Measurements from ENCODE around the gene CCNL2.

Gene CCNL2

GRCh38 chr1:1337793-1338147 lies 61.4 kb downstream of the CCNL2 start:
- H3K4ac ChIP-seq (ENCODE audit: low read depth in 1 of 2, low read length in 2 of 2), result no peak overlapping the region
- no peak overlapping the region for H3K18ac ChIP-seq (ENCODE audit: low read depth in 1 of 2, low read length in 2 of 2)
- no peak for DNase-seq
- no peak overlapping the region for H2AFZ ChIP-seq (ENCODE audit: low read depth, low read length)
- H3K4me3 ChIP-seq (ENCODE audit: insufficient read depth in 1 of 2, low read depth in 1 of 2, low read length in 2 of 2), result no peak overlapping the region
- no peak overlapping the region for H3K9ac ChIP-seq (ENCODE audit: low read length)
- H2BK15ac ChIP-seq (ENCODE audit: low read depth, poor library complexity, severe bottlenecking), result no peak overlapping the region
- no peak overlapping the region for H3K14ac ChIP-seq (ENCODE audit: low read length in 2 of 2)
- H2BK5ac ChIP-seq (ENCODE audit: low read depth, low read length, poor library complexity, severe bottlenecking), result no peak overlapping the region
- no peak overlapping the region for H3K4me2 ChIP-seq (ENCODE audit: low read length, poor library complexity, severe bottlenecking)
- H2BK12ac ChIP-seq (ENCODE audit: low read length in 2 of 2), result no peak overlapping the region
- H4K91ac ChIP-seq (ENCODE audit: low read length), result no peak overlapping the region
- no peak overlapping the region for H2BK120ac ChIP-seq (ENCODE audit: low read depth, low read length)
- no peaks in the 10 kb centered on the region for H3K9me3 ChIP-seq (ENCODE audit: control insufficient read depth, low read length)
- H3K27ac ChIP-seq (ENCODE audit: low read length, poor library complexity, severe bottlenecking), result no peak overlapping the region
- peaks cover 31 to 100% of the 10 kb centered on the region in 2 experiments for H3K36me3 ChIP-seq (ENCODE audit: control insufficient read depth in 1 of 2, insufficient read depth in 2 of 2, low read depth in 1 of 2, low read length in 2 of 2)
- no peaks in the 10 kb centered on the region for H3K27me3 ChIP-seq (ENCODE audit: control insufficient read depth in 1 of 2, insufficient read depth in 1 of 2, low read length in 2 of 2)
- H3K79me1 ChIP-seq (replicated peaks; ENCODE audit: low read length, poor library complexity, severe bottlenecking), result peaks cover 29% of the 10 kb centered on the region
- no peak overlapping the region for H4K8ac ChIP-seq (ENCODE audit: low read length)
- H2AK5ac ChIP-seq (ENCODE audit: low read length, severe bottlenecking), result no peak overlapping the region
- WGBS, result 93% methylated on average over 17 of the region's 18 CpGs
- no peak overlapping the region for H3K23ac ChIP-seq (ENCODE audit: low read length in 2 of 2)
- H3K4me1 ChIP-seq (ENCODE audit: control insufficient read depth, insufficient read depth, low read depth, low read length), result peaks cover 13% of the 10 kb centered on the region

GRCh38 chr1:1336931-1337792 lies 62.0 kb downstream of the CCNL2 start:
- Histone ChIP-seq H4K91ac (ENCODE audit: low read length) (no peak overlapping the region), H3K9ac (ENCODE audit: low read length) (no peak overlapping the region), H3K79me1 (replicated peaks; ENCODE audit: low read length, poor library complexity, severe bottlenecking) (peaks cover 24% of the 10 kb centered on the region), H3K36me3 (ENCODE audit: control insufficient read depth in 1 of 2, insufficient read depth in 2 of 2, low read depth in 1 of 2, low read length in 2 of 2) (peaks cover 31 to 100% of the 10 kb centered on the region in 2 experiments), H3K18ac (ENCODE audit: low read depth in 1 of 2, low read length in 2 of 2) (no peak overlapping the region), H2BK15ac (ENCODE audit: low read depth, poor library complexity, severe bottlenecking) (no peak overlapping the region), H2BK5ac (ENCODE audit: low read depth, low read length, poor library complexity, severe bottlenecking) (no peak overlapping the region), H3K9me3 (ENCODE audit: control insufficient read depth, low read length) (no peaks in the 10 kb centered on the region), H2AK5ac (ENCODE audit: low read length, severe bottlenecking) (no peak overlapping the region), H3K4me2 (ENCODE audit: low read length, poor library complexity, severe bottlenecking) (no peak overlapping the region), H3K14ac (ENCODE audit: low read length in 2 of 2) (no peak overlapping the region), H3K23ac (ENCODE audit: low read length in 2 of 2) (no peak overlapping the region), H3K27ac (ENCODE audit: low read length, poor library complexity, severe bottlenecking) (no peak overlapping the region), H2AFZ (ENCODE audit: low read depth, low read length) (no peak overlapping the region), H3K27me3 (ENCODE audit: control insufficient read depth in 1 of 2, insufficient read depth in 1 of 2, low read length in 2 of 2) (no peaks in the 10 kb centered on the region), H2BK12ac (ENCODE audit: low read length in 2 of 2) (no peak overlapping the region), H2BK120ac (ENCODE audit: low read depth, low read length) (no peak overlapping the region), H3K4ac (ENCODE audit: low read depth in 1 of 2, low read length in 2 of 2) (no peak overlapping the region), H3K4me1 (ENCODE audit: control insufficient read depth, insufficient read depth, low read depth, low read length) (peaks cover 16% of the 10 kb centered on the region), H4K8ac (ENCODE audit: low read length) (no peak overlapping the region), H3K4me3 (ENCODE audit: insufficient read depth in 1 of 2, low read depth in 1 of 2, low read length in 2 of 2) (no peak overlapping the region)
- 98% methylated on average over 31 of the region's 32 CpGs for WGBS
- no peak for DNase-seq

GRCh38 chr1:1336446-1336845 lies 62.7 kb downstream of the CCNL2 start:
- H3K14ac ChIP-seq (ENCODE audit: low read length in 2 of 2), result no peak overlapping the region
- H3K27me3 ChIP-seq (ENCODE audit: control insufficient read depth in 1 of 2, insufficient read depth in 1 of 2, low read length in 2 of 2), result no peaks in the 10 kb centered on the region
- H3K18ac ChIP-seq (ENCODE audit: low read depth in 1 of 2, low read length in 2 of 2), result no peak overlapping the region
- H4K91ac ChIP-seq (ENCODE audit: low read length), result no peak overlapping the region
- no peak overlapping the region for H2BK15ac ChIP-seq (ENCODE audit: low read depth, poor library complexity, severe bottlenecking)
- DNase-seq, result no peak
- no peak overlapping the region for H3K4me2 ChIP-seq (ENCODE audit: low read length, poor library complexity, severe bottlenecking)
- H3K27ac ChIP-seq (ENCODE audit: low read length, poor library complexity, severe bottlenecking), result no peak overlapping the region
- H3K79me1 ChIP-seq (replicated peaks; ENCODE audit: low read length, poor library complexity, severe bottlenecking), result peaks cover 21% of the 10 kb centered on the region
- no peak overlapping the region for H2BK12ac ChIP-seq (ENCODE audit: low read length in 2 of 2)
- peaks cover 19% of the 10 kb centered on the region for H3K4me1 ChIP-seq (ENCODE audit: control insufficient read depth, insufficient read depth, low read depth, low read length)
- H2BK5ac ChIP-seq (ENCODE audit: low read depth, low read length, poor library complexity, severe bottlenecking), result no peak overlapping the region
- no peak overlapping the region for H3K9ac ChIP-seq (ENCODE audit: low read length)
- H3K23ac ChIP-seq (ENCODE audit: low read length in 2 of 2), result no peak overlapping the region
- peaks cover 25 to 96% of the 10 kb centered on the region in 2 experiments for H3K36me3 ChIP-seq (ENCODE audit: control insufficient read depth in 1 of 2, insufficient read depth in 2 of 2, low read depth in 1 of 2, low read length in 2 of 2)
- no peaks in the 10 kb centered on the region for H3K9me3 ChIP-seq (ENCODE audit: control insufficient read depth, low read length)
- H3K4me3 ChIP-seq (ENCODE audit: insufficient read depth in 1 of 2, low read depth in 1 of 2, low read length in 2 of 2), result no peak overlapping the region
- no peak overlapping the region for H3K4ac ChIP-seq (ENCODE audit: low read depth in 1 of 2, low read length in 2 of 2)
- no peak overlapping the region for H2AFZ ChIP-seq (ENCODE audit: low read depth, low read length)
- H4K8ac ChIP-seq (ENCODE audit: low read length), result no peak overlapping the region
- WGBS, result 98% methylated on average over 26 of the region's 26 CpGs
- H2BK120ac ChIP-seq (ENCODE audit: low read depth, low read length), result no peak overlapping the region
- no peak overlapping the region for H2AK5ac ChIP-seq (ENCODE audit: low read length, severe bottlenecking)

GRCh38 chr1:1335792-1336248 lies 63.3 kb downstream of the CCNL2 start:
- WGBS, result 95% methylated on average over 21 of the region's 21 CpGs
- H3K79me1 ChIP-seq (replicated peaks; ENCODE audit: low read length, poor library complexity, severe bottlenecking), result peaks cover 15% of the 10 kb centered on the region
- no peak overlapping the region for H2BK15ac ChIP-seq (ENCODE audit: low read depth, poor library complexity, severe bottlenecking)
- H3K4me3 ChIP-seq (ENCODE audit: insufficient read depth in 1 of 2, low read depth in 1 of 2, low read length in 2 of 2), result no peak overlapping the region
- H2BK12ac ChIP-seq (ENCODE audit: low read length in 2 of 2), result no peak overlapping the region
- H3K18ac ChIP-seq (ENCODE audit: low read depth in 1 of 2, low read length in 2 of 2), result no peak overlapping the region
- H2AK5ac ChIP-seq (ENCODE audit: low read length, severe bottlenecking), result no peak overlapping the region
- no peak overlapping the region for H3K23ac ChIP-seq (ENCODE audit: low read length in 2 of 2)
- H2BK120ac ChIP-seq (ENCODE audit: low read depth, low read length), result no peak overlapping the region
- no peaks in the 10 kb centered on the region for H3K27me3 ChIP-seq (ENCODE audit: control insufficient read depth in 1 of 2, insufficient read depth in 1 of 2, low read length in 2 of 2)
- H3K4me1 ChIP-seq (ENCODE audit: control insufficient read depth, insufficient read depth, low read depth, low read length), result peaks cover 20% of the 10 kb centered on the region
- H4K91ac ChIP-seq (ENCODE audit: low read length), result no peak overlapping the region
- no peak for DNase-seq
- H4K8ac ChIP-seq (ENCODE audit: low read length), result no peak overlapping the region
- no peak overlapping the region for H2BK5ac ChIP-seq (ENCODE audit: low read depth, low read length, poor library complexity, severe bottlenecking)
- H3K9ac ChIP-seq (ENCODE audit: low read length), result no peak overlapping the region
- no peak overlapping the region for H3K14ac ChIP-seq (ENCODE audit: low read length in 2 of 2)
- H3K4ac ChIP-seq (ENCODE audit: low read depth in 1 of 2, low read length in 2 of 2), result no peak overlapping the region
- peaks cover 18 to 89% of the 10 kb centered on the region in 2 experiments for H3K36me3 ChIP-seq (ENCODE audit: control insufficient read depth in 1 of 2, insufficient read depth in 2 of 2, low read depth in 1 of 2, low read length in 2 of 2)
- H2AFZ ChIP-seq (ENCODE audit: low read depth, low read length), result no peak overlapping the region
- no peak overlapping the region for H3K27ac ChIP-seq (ENCODE audit: low read length, poor library complexity, severe bottlenecking)
- no peak overlapping the region for H3K4me2 ChIP-seq (ENCODE audit: low read length, poor library complexity, severe bottlenecking)
- H3K9me3 ChIP-seq (ENCODE audit: control insufficient read depth, low read length), result no peaks in the 10 kb centered on the region

All from mesenchymal stem cell (in vitro differentiated cells and primary cell).